Coronary artery (tissue), 2 donors: Measurements from ENCODE around the gene RRAGC.
A peak's percentile ranks its signal among the peaks of the same experiment; 100 is the strongest.

Source experiments
- DNase-seq: peaks from one replicate; pipeline ENCODE4 v3.0.0-alpha.2; 2017; ENCODE audit warnings: low spot score
- H3K27ac ChIP-seq, 2 donors: fragments of 200-600 bp; sonication (generic); one replicate each; pipeline ENCODE4 v1.5.1; 2016 to 2019
- H3K4me3 ChIP-seq: fragments of 200-600 bp; sonication (generic); 2 replicates; pipeline ENCODE4 v1.5.1; 2016; ENCODE audit warnings: mild to moderate bottlenecking, moderate library complexity
- TF ChIP-seq, protein P1 (sequence below): fragments of 200-600 bp; sonication (generic); IDR thresholded peaks from one replicate; pipeline ENCODE4 v1.5.1; 2019; ENCODE audit warnings: antibody characterized with exemption

RRAGC gene

DNA sequence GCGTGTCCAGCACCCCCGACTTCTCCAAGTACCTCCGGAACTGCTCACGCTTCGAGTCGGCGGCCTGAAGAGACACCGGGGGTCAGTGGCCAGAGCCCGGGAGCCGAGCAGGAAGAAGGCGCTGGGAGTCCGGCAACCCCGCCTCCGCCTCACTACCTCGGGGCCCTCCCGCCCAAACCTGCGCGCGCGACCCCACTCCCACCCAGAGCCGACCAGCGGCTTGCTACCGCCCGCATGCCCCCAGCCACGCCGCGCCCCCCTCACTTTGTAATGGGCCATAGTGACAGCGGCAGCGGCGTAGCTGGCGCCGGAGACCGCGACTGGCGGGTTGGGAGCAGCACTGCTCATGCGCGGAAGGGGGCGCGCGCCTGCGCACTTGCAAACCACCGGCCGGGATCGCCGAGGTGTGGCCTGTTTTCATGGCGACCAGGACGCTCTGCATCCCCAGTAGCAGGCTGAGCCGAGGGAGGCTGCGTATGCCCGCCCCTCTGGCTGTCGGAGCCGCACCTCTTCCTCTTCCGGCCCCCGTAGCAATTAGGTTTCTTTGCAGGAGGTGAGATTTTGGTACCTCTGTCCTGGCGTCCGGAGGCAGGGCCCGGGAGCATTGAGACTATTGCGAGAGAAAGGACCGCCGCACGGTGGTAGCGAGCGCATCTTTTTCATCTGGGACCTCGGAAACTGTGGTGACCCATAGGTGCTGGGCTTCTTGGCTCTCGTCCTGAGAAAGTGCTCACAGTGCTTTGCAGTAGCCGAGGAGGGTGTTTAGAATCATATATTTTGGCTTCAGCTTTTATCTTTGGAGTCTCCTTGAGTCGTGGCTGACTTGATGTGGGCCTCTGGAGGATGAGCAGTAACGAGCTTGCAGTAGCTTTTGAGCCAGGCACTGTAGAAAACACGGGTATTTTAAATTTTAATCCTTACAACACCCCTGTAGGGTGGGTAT is 13.7 kb upstream of the RRAGC start, which contains the start of gene MYCBP:
TSS of gene MYCBP (minus strand) at position 322 of the 943 bp plus-strand sequence. CDS start at position 279, 43 bp downstream.
- H3K4me3 ChIP-seq, result peak within 1 kb of the TSS; percentile 85
- peak within 1 kb of the TSS in 1 of 2 donors; percentile 71 for H3K27ac ChIP-seq
- TF ChIP-seq, protein P1, sequence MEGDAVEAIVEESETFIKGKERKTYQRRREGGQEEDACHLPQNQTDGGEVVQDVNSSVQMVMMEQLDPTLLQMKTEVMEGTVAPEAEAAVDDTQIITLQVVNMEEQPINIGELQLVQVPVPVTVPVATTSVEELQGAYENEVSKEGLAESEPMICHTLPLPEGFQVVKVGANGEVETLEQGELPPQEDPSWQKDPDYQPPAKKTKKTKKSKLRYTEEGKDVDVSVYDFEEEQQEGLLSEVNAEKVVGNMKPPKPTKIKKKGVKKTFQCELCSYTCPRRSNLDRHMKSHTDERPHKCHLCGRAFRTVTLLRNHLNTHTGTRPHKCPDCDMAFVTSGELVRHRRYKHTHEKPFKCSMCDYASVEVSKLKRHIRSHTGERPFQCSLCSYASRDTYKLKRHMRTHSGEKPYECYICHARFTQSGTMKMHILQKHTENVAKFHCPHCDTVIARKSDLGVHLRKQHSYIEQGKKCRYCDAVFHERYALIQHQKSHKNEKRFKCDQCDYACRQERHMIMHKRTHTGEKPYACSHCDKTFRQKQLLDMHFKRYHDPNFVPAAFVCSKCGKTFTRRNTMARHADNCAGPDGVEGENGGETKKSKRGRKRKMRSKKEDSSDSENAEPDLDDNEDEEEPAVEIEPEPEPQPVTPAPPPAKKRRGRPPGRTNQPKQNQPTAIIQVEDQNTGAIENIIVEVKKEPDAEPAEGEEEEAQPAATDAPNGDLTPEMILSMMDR, result no peak
- DNase-seq, result peak; percentile 96

DNA sequence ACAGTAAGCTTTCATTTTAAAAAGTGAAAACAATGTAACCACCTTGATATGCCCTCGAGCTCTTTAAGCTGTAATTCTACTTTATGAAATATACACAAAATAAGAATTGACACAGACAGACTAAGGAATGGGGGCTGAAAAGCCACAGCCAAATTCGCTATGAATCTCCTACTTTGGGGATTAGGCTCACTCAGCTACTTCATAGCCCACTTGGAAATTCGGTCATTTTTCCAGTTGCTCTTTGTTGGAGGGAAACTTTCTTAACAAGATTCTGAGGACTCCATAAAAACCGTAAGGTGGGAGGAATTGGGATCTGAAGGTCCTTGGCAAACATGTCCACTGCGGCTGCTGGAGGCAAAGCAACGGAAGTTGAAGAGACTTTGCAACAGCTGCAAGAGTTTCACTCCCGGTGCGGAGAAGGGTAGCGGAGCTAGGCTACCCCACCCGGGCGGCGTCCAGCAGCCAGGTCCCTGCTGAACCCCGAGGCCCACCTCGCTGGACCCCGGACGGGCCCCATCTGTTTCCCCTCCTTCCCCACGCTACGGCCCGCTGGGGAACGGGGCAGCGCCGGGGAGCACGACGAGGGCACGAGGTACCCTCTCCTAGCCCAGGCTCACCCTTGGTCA is 12.9 kb upstream of the RRAGC start:
- no peak for DNase-seq
- Histone ChIP-seq H3K4me3 (peak overlapping the region; percentile 85), H3K27ac (peak overlapping the region in 1 of 2 donors; percentile 71)
- TF ChIP-seq, protein P1, result no peak

DNA sequence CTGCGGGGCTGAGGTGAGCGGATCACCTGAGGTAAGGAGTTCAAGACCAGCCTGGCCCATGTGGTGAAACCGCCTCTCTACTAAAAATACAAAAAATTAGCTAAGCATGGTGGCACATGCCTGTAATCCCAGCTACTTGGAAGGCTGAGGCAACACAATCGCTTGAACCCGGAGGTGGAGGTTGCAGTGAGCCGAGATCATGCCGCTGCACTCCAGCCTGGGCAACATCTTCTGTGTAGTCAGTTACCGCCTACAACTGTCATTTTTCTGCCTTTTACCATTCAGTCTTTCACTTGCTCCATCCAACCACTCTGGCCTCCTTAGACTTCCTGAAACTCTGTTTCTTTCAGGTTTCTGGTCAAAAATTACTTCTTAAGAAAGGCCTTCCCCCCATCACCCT is 11.4 kb upstream of the RRAGC start:
- H3K27ac ChIP-seq, result no peak overlapping the region
- no peak for DNase-seq
- H3K4me3 ChIP-seq, result no peak overlapping the region
- TF ChIP-seq, protein P1, result no peak

DNA sequence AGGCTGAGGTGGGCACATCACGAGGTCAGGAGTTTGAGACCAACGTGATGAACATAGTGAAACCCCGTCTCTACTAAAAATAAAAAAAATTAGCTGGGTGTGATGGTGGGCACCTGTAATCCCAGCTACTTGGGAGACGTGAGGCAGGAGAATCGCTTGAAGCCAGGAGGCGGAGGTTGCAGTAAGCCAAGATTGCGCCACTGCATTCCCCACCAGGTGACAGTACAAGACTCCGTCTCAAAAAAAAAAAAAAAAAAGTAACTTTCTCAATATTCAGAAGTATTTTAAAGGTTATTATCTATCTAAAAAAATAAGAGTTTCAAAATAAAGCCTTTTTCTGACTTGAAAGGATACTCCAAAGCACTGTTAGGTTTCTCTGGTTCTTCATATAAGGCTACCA is 7.6 kb upstream of the RRAGC start:
- no peak overlapping the region for H3K27ac ChIP-seq
- H3K4me3 ChIP-seq, result no peak overlapping the region
- TF ChIP-seq, protein P1, result no peak
- DNase-seq, result no peak

DNA sequence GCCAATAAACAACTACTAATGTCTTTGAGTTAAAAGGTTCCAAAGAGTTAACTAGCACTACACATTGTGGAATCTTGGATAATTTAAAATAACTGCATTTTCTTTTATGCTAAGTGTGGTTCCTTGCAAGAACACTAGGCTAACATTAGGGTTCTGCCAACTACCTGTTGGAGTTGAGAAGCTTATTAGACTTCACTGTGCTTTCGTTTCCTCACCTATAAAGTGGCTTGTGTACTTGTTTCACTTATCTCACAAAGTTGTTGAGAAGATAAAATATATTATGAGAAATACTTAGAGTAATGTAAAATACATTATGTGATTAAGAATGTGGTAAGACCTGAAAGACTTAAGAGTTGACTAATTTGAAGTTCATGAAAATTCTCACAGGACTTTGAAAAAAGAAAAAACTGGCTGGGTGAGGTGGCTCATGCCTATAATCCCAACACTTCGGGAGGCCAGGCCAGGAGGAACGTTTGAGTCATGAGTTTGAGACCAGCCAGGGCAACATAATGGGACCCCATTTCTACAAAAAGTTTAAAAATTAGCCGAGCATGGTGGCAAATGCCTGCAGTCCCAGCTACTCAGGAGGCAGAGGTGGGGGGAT is 5.6 kb upstream of the RRAGC start:
- TF ChIP-seq, protein P1, result no peak
- Histone ChIP-seq H3K4me3 (no peak overlapping the region), H3K27ac (no peak overlapping the region)
- DNase-seq, result no peak

DNA sequence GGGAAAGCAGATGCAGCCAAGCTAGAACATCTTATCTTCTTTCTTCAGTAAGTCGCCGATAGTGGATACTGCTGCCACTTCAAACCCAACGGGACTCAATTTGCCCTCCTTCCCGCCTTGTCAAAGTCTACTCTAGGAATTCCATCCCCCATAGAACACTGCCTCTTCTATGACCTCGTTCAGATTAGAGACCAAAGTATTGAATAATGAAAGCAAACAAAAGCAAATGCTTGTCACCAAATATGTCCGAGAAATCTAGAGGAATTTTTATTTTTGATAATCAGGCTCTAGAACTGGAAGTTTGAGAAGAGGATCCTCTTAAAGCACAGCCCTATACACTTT is 853 bp upstream of the RRAGC start:
- TF ChIP-seq, protein P1, result no peak
- DNase-seq, result no peak
- Histone ChIP-seq H3K27ac (peak overlapping the region; percentile 81 to 90), H3K4me3 (peak overlapping the region; percentile 89)
